NCI-H1092 (cell line): ENCODE measurements around the gene PARP3.

ENCODE experiments used
- DNase-seq: peaks from one replicate; lab custom pipeline; 2025; lab: John Stamatoyannopoulos, UW

Gene PARP3

GRCh38 chr3:51966922-51967383 lies 24.8 kb downstream of the PARP3 start:
- no peak for DNase-seq

DNA sequence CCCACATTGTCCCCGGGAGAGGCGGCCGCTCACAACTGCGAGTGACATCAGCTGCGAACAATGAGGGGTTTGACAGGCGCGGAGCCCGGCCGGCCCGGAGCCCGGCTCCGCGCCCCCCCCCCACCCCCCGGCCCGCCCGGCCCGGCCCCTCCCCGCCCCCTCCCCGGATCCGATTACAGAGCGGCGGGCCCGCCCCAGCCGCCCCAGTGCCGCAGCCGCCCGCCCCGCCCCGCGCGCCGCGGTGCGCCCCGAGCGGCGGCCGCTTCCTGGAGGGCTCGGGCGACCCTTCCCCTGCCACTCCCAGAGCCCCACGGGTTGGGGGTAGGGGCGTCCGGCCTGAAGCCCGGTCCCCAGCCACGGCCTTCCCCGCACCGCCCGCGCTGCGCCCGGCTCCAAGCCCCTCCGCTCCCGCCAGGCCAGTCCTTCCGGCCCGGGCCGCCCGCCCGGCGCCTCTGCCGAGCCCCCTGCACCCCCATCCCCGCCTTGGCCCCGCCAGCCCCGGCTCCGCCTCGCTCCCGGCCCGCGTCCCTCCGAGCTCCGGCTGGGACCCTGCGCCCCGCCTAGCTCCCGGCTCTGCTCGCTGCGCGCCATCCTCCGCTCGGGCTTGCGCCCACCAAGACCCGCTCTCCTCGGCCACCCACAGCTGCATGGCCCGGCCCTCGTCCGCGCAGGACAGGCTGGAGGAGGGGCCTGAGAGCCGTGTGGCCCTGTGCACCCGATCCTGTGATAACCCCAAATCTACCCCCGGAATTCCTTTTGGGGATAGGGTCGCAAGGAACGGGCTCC lies 25.4 kb downstream of the PARP3 start, which contains the start of gene PCBP4:
Gene PCBP4, minus strand, starts transcription at position 71 of the 786 bp plus-strand sequence. CDS start 6,214 bp downstream, outside the sequence.
- DNase-seq, result peak; percentile 9

DNA sequence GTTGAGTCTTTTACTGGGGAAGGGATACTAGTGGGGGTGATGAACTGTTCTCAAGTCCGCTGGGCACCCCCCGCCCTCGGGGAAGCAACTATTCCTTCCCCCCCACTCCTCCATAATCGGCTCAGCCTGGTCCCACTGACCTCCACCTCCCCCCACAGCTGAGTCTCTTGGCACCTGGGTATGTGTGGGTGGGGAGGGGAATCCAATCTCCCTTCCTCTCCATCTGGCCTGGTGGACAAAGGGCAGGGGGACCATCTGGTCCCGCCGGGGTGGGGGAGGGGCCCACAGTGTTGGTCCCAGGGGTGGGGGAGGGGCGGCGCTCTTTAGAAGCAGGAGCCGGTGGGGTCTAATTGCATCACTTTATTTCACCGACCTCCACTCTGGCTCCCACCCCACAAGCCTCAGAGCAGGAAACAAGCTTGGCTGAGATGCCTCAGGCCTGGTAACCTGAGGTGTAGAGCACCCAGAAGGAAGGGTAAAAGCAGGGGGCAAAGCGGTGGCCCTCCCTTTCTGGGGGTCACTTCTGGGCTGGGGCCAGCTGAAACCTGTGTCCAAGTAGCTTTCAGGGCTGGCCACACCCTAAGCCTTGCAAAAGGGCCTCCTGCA lies 26.1 kb downstream of the PARP3 start:
- DNase-seq, result peak; percentile 25

DNA sequence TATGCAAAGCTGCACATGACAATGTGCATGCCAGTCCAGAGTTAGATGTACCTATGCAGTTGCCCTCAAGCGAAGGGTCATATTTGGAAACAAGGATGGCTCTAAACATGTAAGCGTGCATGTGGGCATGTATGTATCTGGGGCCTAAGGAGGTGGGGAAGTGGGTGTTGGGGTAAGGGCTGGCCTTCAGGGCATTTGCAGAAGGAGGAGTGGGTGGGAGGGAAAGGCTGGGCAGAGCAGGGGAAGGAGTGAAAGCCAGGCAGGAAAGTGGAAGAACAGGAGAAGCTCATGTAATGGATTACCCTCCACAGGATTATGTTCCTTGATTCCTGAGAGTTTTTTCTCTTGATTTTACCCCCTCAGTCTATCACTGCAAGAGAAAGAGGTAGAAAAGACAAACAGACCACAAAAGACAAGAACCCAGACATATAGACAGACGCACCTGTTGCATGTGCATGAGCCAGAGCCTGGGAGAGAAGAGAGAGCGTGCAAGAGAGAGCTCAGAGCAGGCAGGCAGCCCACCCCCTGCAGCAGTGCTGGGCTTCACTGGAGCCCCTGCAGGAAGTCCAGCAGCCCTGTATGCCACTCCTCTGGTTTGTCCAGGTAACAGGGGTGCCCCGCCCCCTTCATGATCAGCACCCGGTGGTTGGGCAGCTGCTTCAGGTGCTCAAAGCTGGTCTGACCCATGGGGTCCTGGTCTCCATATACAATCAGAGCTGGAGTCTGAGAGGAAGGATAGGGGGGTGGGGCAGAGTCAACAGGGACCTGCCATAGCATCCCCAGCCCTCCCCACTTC lies 26.9 kb downstream of the PARP3 start:
- no peak for DNase-seq

- no peak for DNase-seq
Measured at GRCh38 chr3:51969841-51970240, 27.7 kb downstream of the PARP3 start.

DNA sequence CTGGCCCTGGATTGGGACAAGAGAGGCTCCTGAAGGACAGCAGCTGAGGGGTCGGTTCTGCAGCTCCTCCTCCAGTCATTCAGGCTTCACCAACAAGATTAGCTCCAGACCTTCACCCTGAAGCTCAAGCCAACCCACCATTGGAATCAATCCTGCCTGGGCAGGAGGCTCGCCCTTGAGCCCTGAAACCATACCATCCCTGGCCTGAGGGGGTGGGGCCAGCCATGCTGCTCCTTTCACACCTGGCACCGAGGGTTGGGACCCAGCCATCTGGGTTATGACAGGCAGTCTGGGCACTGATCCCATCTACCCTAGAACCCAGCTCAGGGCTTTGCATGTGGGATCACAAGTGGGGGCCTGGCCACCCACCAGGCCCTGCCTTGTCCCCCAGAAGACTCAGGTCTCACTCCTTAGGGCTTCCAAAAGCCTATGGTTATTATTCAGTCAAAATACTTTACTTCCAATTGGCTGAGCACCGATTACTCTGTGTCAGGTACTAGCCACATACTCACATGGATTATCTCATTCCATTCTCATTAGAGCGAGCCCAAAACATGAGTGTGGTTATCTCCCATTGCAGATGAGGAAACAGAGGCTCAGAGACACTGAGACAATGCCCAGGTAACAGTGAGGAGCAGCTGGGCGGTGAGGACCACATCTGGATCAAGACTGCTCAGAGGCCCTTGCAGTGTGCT lies 28.6 kb downstream of the PARP3 start:
- no peak for DNase-seq

GRCh38 chr3:51971350-51971749 lies 29.2 kb downstream of the PARP3 start:
- no peak for DNase-seq

DNA sequence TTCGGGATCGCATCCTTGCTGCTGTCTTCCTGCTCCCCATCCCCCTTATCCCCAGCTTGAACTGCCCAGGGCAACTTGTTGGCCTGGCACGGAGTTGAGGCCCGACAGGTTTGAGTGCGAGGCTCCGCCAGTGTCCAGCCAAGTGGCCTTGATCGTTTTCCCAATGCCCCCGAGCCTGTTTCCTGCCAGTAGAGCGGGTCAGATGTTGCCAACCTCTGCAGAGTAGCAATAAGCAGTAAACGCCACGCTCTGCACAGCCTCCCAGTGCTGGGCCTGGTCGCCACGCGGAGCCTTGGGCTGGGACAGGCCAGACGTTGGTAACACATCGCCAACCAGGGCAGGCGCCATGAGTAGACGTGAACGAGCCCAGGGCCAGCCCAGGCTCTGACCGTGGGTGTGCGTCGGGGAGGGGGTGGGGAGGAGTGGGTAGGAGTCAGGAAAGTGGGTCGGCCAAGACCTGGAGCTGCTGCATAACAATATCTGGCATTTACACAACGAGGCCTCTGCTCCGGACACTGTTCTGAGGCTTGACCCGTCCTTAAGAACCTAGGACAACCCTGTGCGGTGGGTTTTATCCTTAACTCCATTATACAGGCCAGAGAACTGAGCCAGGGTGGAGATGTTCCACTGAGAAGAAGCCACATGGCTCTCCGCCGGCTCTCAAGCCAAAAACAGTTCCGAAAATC lies 32.3 kb downstream of the PARP3 start:
- no peak for DNase-seq

DNA sequence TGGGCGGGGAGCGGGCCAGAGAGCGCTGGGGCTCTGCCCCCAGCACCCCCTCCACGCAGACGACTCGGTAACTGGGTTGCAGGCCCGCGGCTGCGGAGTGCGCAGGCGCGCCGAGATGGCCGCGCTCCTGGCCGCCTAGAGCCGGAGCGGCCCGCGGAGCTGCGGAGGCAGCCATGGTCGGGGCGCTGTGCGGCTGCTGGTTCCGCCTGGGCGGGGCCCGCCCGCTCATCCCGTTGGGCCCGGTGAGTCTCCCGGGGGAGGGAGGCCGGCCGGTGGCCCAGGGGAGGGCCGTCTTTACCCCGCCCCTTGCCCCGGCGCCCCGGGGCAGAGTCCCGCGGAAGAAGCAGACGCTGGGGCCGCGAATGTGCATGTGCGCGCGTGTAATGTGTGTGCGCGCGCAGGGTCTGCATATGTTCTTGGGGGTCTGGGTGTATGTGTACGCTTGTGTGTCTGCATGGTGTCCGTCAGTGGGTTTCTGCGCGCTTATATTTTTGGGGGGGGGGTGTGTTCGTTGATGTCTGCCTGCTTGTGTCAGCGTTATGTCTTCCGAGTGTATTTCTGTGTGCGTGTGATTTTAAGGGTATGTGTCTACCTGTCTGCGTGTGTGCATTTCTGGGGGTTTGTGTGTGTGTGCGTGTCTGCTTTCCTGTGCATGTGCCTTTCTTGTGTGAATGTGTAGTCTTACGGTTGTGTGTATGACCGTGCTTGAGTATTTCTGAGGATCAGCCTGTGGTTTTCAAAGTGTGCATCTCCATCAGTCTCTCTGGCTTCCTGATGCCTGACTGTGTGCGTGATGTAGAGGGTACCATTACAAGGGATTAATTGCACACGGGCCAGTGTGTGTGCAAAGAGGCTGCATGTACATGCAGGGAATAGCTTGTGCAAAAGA lies 33.0 kb downstream of the PARP3 start, which contains the start of gene ABHD14A:
Gene ABHD14A, plus strand, starts transcription at position 102 of the 889 bp plus-strand sequence. Its CDS starts 72 bp downstream, at position 174.
- DNase-seq, result peak; percentile 13

- DNase-seq, result peak; percentile 72
Measured at GRCh38 chr3:51975852-51976549, 33.8 kb downstream of the PARP3 start.

GRCh38 chr3:51977446-51978142 lies 35.4 kb downstream of the PARP3 start:
- no peak for DNase-seq

GRCh38 chr3:51978143-51978502 lies 36.0 kb downstream of the PARP3 start:
- DNase-seq, result no peak

DNA sequence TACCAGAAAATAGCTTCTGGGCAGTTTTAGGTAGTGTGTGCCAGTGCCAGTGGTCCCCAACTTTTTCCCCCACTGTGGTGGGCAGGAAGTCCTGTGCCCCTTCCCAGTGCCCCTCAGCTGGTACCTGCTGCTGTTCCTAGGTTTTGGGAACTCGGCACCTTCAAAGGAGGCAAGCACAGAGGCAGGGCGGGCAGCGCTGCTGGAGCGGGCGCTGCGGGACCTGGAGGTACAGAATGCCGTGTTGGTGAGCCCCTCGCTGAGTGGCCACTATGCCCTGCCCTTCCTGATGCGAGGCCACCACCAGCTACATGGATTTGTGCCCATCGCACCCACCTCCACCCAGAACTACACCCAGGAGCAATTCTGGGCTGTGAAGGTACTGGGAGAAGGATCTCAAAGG lies 38.1 kb downstream of the PARP3 start:
- no peak for DNase-seq

DNA sequence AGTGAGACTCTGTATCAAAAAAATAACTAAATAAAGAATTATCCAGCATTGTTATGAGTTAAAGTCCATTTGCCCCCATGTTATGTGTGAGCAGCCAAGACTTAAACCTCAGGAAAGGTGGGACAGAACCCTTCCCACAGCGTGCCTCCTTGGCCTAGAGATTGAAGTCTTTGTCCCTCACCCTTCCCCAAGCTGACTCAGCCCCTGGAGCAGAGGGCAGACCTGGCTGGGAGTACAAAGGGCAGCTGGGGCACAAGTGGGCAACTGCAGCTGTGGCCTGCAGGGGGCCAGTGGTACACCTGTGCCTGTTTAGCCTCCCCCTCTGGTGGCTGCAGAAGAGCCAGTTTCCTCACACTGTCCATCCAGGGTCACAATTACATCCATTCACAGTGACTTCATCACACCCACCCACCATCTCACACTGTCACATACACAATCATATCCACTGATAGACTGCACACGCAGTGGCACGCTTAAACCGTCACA lies 40.2 kb downstream of the PARP3 start:
- DNase-seq, result peak; percentile 34

DNA sequence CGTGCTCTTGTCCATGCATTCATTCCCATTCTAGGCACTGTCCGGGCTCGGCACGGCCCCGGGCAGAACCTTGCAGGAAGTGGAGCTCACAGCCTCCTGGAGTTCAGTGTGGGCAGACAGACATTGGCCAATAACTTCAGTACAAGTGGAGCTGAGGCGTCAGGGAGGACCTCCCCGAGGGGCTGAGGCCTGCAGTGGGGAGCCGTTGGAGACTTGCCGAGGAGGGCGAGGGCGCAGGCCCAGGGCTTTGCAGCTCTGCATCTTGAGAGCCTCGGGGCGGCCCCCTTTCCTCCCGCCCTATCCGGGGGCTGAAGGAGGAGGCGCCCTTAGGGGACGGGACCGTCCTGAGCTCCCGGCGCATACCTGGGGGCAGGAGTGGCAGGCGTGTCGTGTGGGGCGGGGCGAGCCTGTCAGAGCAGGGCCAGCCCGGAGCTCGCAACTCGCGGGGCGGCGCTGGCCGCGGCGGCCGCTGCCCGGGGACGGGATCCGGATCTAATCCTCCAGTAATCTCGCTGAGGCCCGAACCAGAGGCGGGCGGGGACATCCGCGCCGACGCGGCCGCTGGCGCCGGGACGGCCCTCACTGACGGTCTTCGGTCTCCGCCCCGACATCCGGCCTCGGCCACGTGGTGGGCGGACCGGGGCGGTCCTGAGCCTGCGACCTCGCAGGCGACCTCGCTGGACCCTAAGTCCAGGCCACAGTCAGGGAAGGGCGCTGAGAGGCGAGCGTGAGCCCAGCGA lies 40.8 kb downstream of the PARP3 start, which contains the start of gene ACY1:
Gene ACY1, plus strand, starts transcription at position 698 of the 740 bp plus-strand sequence. CDS start 530 bp downstream, outside the sequence.
- no peak for DNase-seq

DNA sequence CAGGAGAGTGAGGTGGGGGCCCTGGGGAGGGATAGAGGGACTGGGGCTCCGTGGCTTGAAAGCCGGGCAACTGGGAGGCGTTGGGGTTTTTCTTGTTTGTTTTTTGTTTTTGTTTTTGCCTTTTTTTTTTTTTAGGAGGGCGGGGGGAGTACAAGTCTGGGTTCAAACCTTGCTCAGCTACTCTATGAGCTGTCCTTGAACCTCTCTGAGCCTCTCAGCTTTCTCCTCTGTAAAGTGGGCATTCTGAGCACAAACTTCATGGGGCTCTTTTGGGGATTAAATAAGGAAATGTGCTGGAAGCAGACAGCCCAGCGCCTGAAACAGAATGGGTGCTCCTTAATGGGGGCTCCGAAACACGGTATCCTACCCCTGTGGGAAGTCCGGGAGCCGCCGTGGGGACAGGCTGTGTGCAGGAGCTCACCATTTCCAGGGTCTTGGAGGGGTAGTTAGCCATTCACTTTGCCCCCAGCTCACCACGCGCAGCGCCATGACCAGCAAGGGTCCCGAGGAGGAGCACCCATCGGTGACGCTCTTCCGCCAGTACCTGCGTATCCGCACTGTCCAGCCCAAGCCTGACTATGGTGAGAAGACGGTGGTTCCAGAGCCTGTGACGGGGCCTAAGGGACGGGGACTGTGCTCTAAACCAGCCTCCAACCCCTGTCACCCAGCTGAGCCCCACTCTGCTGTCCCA lies 41.6 kb downstream of the PARP3 start:
- no peak for DNase-seq

GRCh38 chr3:51984269-51984647 lies 42.1 kb downstream of the PARP3 start:
- DNase-seq, result no peak
